ENCODE results near the gene COPS7A. TPM values are rescaled to one million over a fixed set of nuclear protein-coding genes. Genes with fewer than 3 reads are reported as not detected.

Gene COPS7A
- total and polyA plus RNA-seq, 2 experiments from 2014 or later: 37.7 to 51.9 TPM

DNA sequence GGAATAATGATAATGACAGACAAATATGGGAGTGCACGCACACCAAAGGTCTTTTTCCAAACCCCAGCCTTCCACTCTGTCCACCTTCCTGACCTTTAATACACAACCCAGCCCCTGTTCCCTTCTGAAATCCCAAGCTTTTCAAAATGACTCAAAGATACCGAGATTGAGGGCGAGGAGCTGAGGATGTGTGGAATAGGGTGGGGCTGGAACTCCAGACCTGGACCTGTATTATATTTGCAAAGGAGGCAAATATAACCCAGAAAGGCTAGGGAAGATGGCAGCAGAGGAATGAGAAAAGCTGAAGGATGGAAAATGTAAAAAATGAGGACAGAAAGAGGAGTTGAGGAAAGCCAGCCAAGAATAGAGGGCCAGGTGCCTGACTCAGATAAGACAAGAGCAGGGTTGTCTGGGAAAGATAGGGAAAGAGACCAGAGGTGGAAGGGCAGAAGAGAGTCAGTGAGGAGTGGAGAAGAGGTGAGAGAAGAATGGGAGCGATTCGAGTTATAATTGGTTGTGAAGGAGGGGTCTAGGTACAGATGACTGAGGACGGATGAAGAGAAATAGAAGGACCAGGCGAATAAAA, 41.3 kb downstream of the COPS7A start:
- Histone ChIP-seq H3F3A (replicated peaks; ENCODE audit: low read depth) (peaks cover 36% of the 10 kb centered on the region), H3K4me1 (ENCODE audit: insufficient read depth) (peaks cover 35% of the 10 kb centered on the region), H3K79me2 (replicated peaks; ENCODE audit: insufficient read depth) (peaks cover 20% of the 10 kb centered on the region), H3K36me3 (ENCODE audit: insufficient read depth) (no peaks in the 10 kb centered on the region), H4K20me1 (replicated peaks; ENCODE audit: insufficient read depth) (peaks cover 17% of the 10 kb centered on the region), H2AFZ (no peak overlapping the region), H3K4me2 (peak overlapping the region; percentile 75), H3K27ac (ENCODE audit: low read depth) (peak overlapping the region; percentile 97), H3K9me2 (ENCODE audit: insufficient read depth) (peaks cover 13% of the 10 kb centered on the region), H3K27me3 (ENCODE audit: insufficient read depth) (peaks cover 12% of the 10 kb centered on the region; the same call in 1 of the 2 replicates), H3K4me3 (peak overlapping the region; percentile 98)
- no peaks in the 10 kb centered on the region; the same call in 1 of the 3 replicates for H3K9me3 Mint-ChIP-seq
- DNase-seq (ENCODE audit: low spot score) (no peak), ATAC-seq (no peak)
- no peak overlapping the region for H3K27ac Mint-ChIP-seq
- H3K4me3 Mint-ChIP-seq: peak overlapping the region; percentile 69
- H3K27me3 Mint-ChIP-seq (ENCODE audit: insufficient read depth, low read depth, poor library complexity): peaks cover 37% of the 10 kb centered on the region
- H3K4me1 Mint-ChIP-seq: peaks cover 55% of the 10 kb centered on the region
- TF ChIP-seq EZH2 (IDR thresholded peaks at IDR 0.05; ENCODE audit: low read depth, unreplicated experiment): no peak
- no peak for TF ChIP-seq JUNB (IDR thresholded peaks at IDR 0.05; ENCODE audit: unreplicated experiment)
- TF ChIP-seq, protein P1, sequence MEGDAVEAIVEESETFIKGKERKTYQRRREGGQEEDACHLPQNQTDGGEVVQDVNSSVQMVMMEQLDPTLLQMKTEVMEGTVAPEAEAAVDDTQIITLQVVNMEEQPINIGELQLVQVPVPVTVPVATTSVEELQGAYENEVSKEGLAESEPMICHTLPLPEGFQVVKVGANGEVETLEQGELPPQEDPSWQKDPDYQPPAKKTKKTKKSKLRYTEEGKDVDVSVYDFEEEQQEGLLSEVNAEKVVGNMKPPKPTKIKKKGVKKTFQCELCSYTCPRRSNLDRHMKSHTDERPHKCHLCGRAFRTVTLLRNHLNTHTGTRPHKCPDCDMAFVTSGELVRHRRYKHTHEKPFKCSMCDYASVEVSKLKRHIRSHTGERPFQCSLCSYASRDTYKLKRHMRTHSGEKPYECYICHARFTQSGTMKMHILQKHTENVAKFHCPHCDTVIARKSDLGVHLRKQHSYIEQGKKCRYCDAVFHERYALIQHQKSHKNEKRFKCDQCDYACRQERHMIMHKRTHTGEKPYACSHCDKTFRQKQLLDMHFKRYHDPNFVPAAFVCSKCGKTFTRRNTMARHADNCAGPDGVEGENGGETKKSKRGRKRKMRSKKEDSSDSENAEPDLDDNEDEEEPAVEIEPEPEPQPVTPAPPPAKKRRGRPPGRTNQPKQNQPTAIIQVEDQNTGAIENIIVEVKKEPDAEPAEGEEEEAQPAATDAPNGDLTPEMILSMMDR (conservative IDR thresholded peaks at IDR 0.05; ENCODE audit: low read depth in 2 of 2): no peak
- peaks cover 8% of the 10 kb centered on the region; the same call in 2 of the 3 replicates for H3K36me3 Mint-ChIP-seq (ENCODE audit: low read depth)

DNA sequence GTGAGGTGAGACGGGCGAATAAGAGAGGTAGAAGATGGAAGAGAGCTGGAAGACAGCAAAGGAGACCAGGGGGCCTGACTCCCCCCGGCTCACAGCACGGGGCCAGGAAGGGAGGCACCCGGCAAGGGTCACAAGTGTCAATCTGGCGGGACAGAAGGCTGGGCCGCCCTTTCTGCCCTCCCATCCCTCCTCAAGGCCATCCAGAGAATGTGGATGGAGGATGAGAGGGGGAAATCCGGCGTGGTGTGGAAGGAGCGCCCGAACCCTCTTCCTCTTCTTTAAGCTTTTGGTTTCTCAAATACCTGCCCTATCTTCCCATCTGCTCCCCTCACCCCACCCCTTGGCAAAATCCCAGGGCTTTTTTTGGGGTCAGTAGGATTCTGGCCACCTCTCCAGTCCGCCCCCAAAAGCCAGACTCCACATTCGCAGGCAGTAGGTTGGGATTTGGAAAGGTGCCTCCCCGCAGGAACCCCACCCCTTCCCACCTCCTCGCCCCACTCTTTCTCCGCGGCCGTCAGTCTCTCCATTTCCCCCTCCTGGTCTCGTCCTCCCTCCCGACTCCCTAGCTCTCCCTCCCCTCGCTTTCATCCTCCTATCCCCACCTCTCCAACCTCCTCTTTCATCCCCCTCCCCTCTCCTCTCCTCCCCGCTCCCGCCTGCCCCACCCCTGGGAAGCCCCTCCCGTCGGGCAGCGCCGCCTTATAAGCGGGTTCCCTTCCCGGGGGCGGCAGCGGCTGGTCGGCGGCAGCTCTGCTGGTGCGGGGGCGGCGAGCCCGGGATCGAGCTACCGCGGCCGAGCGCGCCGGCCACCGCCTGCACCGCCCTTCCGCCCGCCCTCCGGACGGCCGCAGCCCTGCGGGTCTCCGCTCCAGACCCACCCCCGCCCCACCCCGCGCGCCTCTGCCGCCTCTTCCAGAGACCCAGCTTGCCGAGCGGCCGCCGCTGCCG, 42.1 kb downstream of the COPS7A start, which contains the start of gene PTMS:
TSS of gene PTMS (plus strand) at position 730 of the 948 bp plus-strand sequence. CDS start 343 bp downstream, outside the sequence.
- ATAC-seq (peak; percentile 8), DNase-seq (ENCODE audit: low spot score) (peak; percentile 94)
- peaks cover 59% of the 10 kb centered on the region for H3K4me1 Mint-ChIP-seq
- peaks cover 17% of the 10 kb centered on the region for H4K20me1 ChIP-seq (replicated peaks; ENCODE audit: insufficient read depth)
- H3K27me3 ChIP-seq (ENCODE audit: insufficient read depth): peaks cover 12% of the 10 kb centered on the region; the same call in 1 of the 2 replicates
- peak within 1 kb of the TSS; percentile 97 for H3K27ac ChIP-seq (ENCODE audit: low read depth)
- H3K4me1 ChIP-seq (ENCODE audit: insufficient read depth): peaks cover 39% of the 10 kb centered on the region
- H2AFZ ChIP-seq: peak within 1 kb of the TSS; percentile 63; the same call in 1 of the 2 replicates
- H3K4me2 ChIP-seq: peak within 1 kb of the TSS; percentile 99
- H3K79me2 ChIP-seq (replicated peaks; ENCODE audit: insufficient read depth): peaks cover 20% of the 10 kb centered on the region
- peaks cover 13% of the 10 kb centered on the region for H3K9me2 ChIP-seq (ENCODE audit: insufficient read depth)
- H3K27me3 Mint-ChIP-seq (ENCODE audit: insufficient read depth, low read depth, poor library complexity): peaks cover 34% of the 10 kb centered on the region
- TF ChIP-seq POLR2AphosphoS5 (IDR thresholded peaks at IDR 0.05; ENCODE audit: low read depth): peak; percentile 84
- no peak for TF ChIP-seq EZH2phosphoT487 (IDR thresholded peaks at IDR 0.05; ENCODE audit: unreplicated experiment)
- H3K27ac Mint-ChIP-seq: peak within 1 kb of the TSS; percentile 83
- peaks cover 10% of the 10 kb centered on the region for H3K36me3 Mint-ChIP-seq (ENCODE audit: low read depth)
- peaks cover 36% of the 10 kb centered on the region for H3F3A ChIP-seq (replicated peaks; ENCODE audit: low read depth)
- peak within 1 kb of the TSS; percentile 89 for H3K4me3 Mint-ChIP-seq
- H3K4me3 ChIP-seq: peak within 1 kb of the TSS; percentile 98
- no peaks in the 10 kb centered on the region; the same call in 1 of the 3 replicates for H3K9me3 Mint-ChIP-seq
- H3K36me3 ChIP-seq (ENCODE audit: insufficient read depth): no peaks in the 10 kb centered on the region
